ENCODE results near the gene NEGR1.
A peak's percentile ranks its signal among the peaks of the same experiment; 100 is the strongest.

NEGR1 gene

GRCh38 chr1:71502006-71502405 lies 780.3 kb downstream of the NEGR1 start:
- H3K27ac ChIP-seq: no peak overlapping the region
- TF ChIP-seq CTCF (IDR thresholded peaks at IDR 0.05) (no peak), ZFX (IDR thresholded peaks at IDR 0.05; ENCODE audit: borderline replicate concordance) (no peak)

GRCh38 chr1:71498542-71498941 lies 783.8 kb downstream of the NEGR1 start:
- no peak overlapping the region for H3K27ac ChIP-seq
- TF ChIP-seq CTCF (IDR thresholded peaks at IDR 0.05): no peak
- TF ChIP-seq ZFX (IDR thresholded peaks at IDR 0.05; ENCODE audit: borderline replicate concordance): no peak

- no peak for TF ChIP-seq CTCF (IDR thresholded peaks at IDR 0.05)
- no peak for TF ChIP-seq ZFX (IDR thresholded peaks at IDR 0.05; ENCODE audit: borderline replicate concordance)
- no peak overlapping the region for H3K27ac ChIP-seq
Measured at GRCh38 chr1:71494163-71494562, 788.2 kb downstream of the NEGR1 start.

- TF ChIP-seq CTCF (IDR thresholded peaks at IDR 0.05): no peak
- no peak for TF ChIP-seq ZFX (IDR thresholded peaks at IDR 0.05; ENCODE audit: borderline replicate concordance)
- no peak overlapping the region for H3K27ac ChIP-seq
Measured at GRCh38 chr1:71492298-71493041, 789.9 kb downstream of the NEGR1 start.

GRCh38 chr1:71490432-71490831 lies 791.9 kb downstream of the NEGR1 start:
- H3K27ac ChIP-seq: no peak overlapping the region
- TF ChIP-seq ZFX (IDR thresholded peaks at IDR 0.05; ENCODE audit: borderline replicate concordance) (no peak), CTCF (IDR thresholded peaks at IDR 0.05) (no peak)

GRCh38 chr1:71488555-71489252 lies 793.6 kb downstream of the NEGR1 start:
- peak overlapping the region; percentile 52 for H3K27ac ChIP-seq

More at GRCh38 chr1:71488555-71489252, 793.6 kb downstream of the NEGR1 start:
- TF ChIP-seq ZFX (IDR thresholded peaks at IDR 0.05; ENCODE audit: borderline replicate concordance): no peak
- TF ChIP-seq CTCF (IDR thresholded peaks at IDR 0.05): no peak

All from 22Rv1 (cell line).